WTC11 (cell line): ENCODE data around the gene KANK4. TPM values are rescaled to one million over a fixed set of nuclear protein-coding genes. Genes with fewer than 3 reads are reported as not detected.
A peak's percentile ranks its signal among the peaks of the same experiment; 100 is the strongest.

Source experiments
- ATAC-seq: fragments of 200-7000 bp; cut with Tn5 transposase; 2 replicates; pipeline ENCODE4 v1.10.0; 2021; ENCODE audit warnings: mild to moderate bottlenecking, moderate library complexity
- CTCF ChIA-PET: fragments of 300-600 bp; sonication (Branson Sonifier 250); formaldehyde crosslinking; loops from one replicate; lab custom pipeline; 2021; ENCODE audit warnings: antibody characterized with exemption; lab: Charles Lee
- POLR2A ChIA-PET: fragments of 350-600 bp; sonication (Branson Sonifier 250); formaldehyde crosslinking; loops from one replicate; lab custom pipeline; 2021; ENCODE audit warnings: antibody characterized with exemption; lab: Charles Lee
- DNase-seq: peaks from one replicate; pipeline ENCODE4 v3.0.0; 2021; ENCODE audit warnings: low spot score
- H3K27ac Mint-ChIP-seq: 2 replicates; pipeline ENCODE4 v1.8.0; 2021; ENCODE audit warnings: mixed read lengths
- H3K27me3 Mint-ChIP-seq: 2 replicates; pipeline ENCODE4 v1.8.0; 2021; ENCODE audit warnings: low read depth, mild to moderate bottlenecking, moderate library complexity, mixed read lengths
- H3K36me3 Mint-ChIP-seq: 2 replicates; pipeline ENCODE4 v1.8.0; 2021; ENCODE audit warnings: mixed read lengths
- H3K4me1 Mint-ChIP-seq: 2 replicates; pipeline ENCODE4 v1.8.0; 2022; ENCODE audit warnings: mixed read lengths
- H3K4me3 Mint-ChIP-seq: 2 replicates; pipeline ENCODE4 v1.8.0; 2021; ENCODE audit warnings: mild to moderate bottlenecking, moderate library complexity, mixed read lengths
- H3K9me3 Mint-ChIP-seq: 2 replicates; pipeline ENCODE4 v1.8.0; 2021; ENCODE audit warnings: mixed read lengths
- CDX4 ChIP-seq: fragments of 250-450 bp; sonication (Bioruptor Pico); IDR thresholded peaks from 2 replicates; pipeline ENCODE4 v1.9.0; 2021; ENCODE audit warnings: moderate library complexity, mild to moderate bottlenecking, inconsistent platforms, borderline replicate concordance
- E2F5 ChIP-seq: sonication (generic); formaldehyde crosslinking; IDR thresholded peaks from 2 replicates; pipeline ENCODE4 v1.8.1; 2022; ENCODE audit warnings: mild to moderate bottlenecking, moderate library complexity, missing genetic modification reagents
- EMX1 ChIP-seq: fragments of 250-450 bp; sonication (Bioruptor Pico); IDR thresholded peaks from 2 replicates; pipeline ENCODE4 v1.8.0; 2021; ENCODE audit warnings: mild to moderate bottlenecking
- ETV6 ChIP-seq: sonication (generic); formaldehyde crosslinking; IDR thresholded peaks from 2 replicates; pipeline ENCODE4 v1.8.1; 2022; ENCODE audit warnings: mild to moderate bottlenecking, missing genetic modification reagents
- GRHL2 ChIP-seq: fragments of 250-450 bp; sonication (Bioruptor Pico); IDR thresholded peaks from 2 replicates; pipeline ENCODE4 v1.8.0; 2022; ENCODE audit warnings: mild to moderate bottlenecking, moderate library complexity; ENCODE audit not compliant: insufficient replicate concordance, severe bottlenecking
- JAZF1 ChIP-seq: fragments of 250-450 bp; sonication (Bioruptor Pico); IDR thresholded peaks from 2 replicates; pipeline ENCODE4 v1.9.0; 2021; ENCODE audit warnings: moderate library complexity, mild to moderate bottlenecking, inconsistent platforms
- JUN ChIP-seq: sonication (generic); formaldehyde crosslinking; IDR thresholded peaks from 2 replicates; pipeline ENCODE4 v1.8.0; 2023; ENCODE audit warnings: mild to moderate bottlenecking, missing genetic modification reagents
- NFYB ChIP-seq: sonication (generic); formaldehyde crosslinking; conservative IDR thresholded peaks from 2 replicates; pipeline ENCODE4 v1.8.0; 2022; ENCODE audit warnings: low read depth, missing genetic modification reagents
- NR3C1 ChIP-seq: sonication (generic); formaldehyde crosslinking; conservative IDR thresholded peaks from 2 replicates; pipeline ENCODE4 v1.8.1; 2023; ENCODE audit warnings: low read depth, mild to moderate bottlenecking, missing genetic modification reagents
- PRRX2 ChIP-seq: fragments of 250-450 bp; sonication (Bioruptor Pico); IDR thresholded peaks from 2 replicates; pipeline ENCODE4 v1.8.0; 2021; ENCODE audit warnings: mild to moderate bottlenecking
- RELA ChIP-seq: sonication (generic); formaldehyde crosslinking; IDR thresholded peaks from 2 replicates; pipeline ENCODE4 v1.8.1; 2022; ENCODE audit warnings: missing genetic modification reagents, mild to moderate bottlenecking, borderline replicate concordance
- STAT6 ChIP-seq: sonication (generic); formaldehyde crosslinking; conservative IDR thresholded peaks from 2 replicates; pipeline ENCODE4 v1.8.1; 2023; ENCODE audit warnings: mild to moderate bottlenecking, low read depth, missing genetic modification reagents, moderate library complexity
- ZMAT4 ChIP-seq: fragments of 250-450 bp; sonication (Bioruptor Pico); IDR thresholded peaks from 2 replicates; pipeline ENCODE4 v1.9.0; 2021; ENCODE audit warnings: mild to moderate bottlenecking
- ZNF138 ChIP-seq: sonication (generic); formaldehyde crosslinking; conservative IDR thresholded peaks from 2 replicates; pipeline ENCODE4 v1.8.1; 2022; ENCODE audit warnings: mild to moderate bottlenecking, moderate library complexity, missing genetic modification reagents
- ZNF423 ChIP-seq: fragments of 250-450 bp; sonication (Bioruptor Pico); IDR thresholded peaks from 2 replicates; pipeline ENCODE4 v2.1.2; 2022; ENCODE audit warnings: mild to moderate bottlenecking, moderate library complexity
- ZNF671 ChIP-seq: fragments of 250-450 bp; sonication (Bioruptor Pico); IDR thresholded peaks from 2 replicates; pipeline ENCODE4 v1.8.0; 2021; ENCODE audit warnings: mild to moderate bottlenecking
- total RNA-seq: library from RNA; stranded (reverse); gene quantifications from 3 replicates; pipeline ENCODE4 v1.2.3, GENCODE V29; 2021
- TF ChIP-seq, protein P1 (sequence below): sonication (generic); formaldehyde crosslinking; IDR thresholded peaks from 2 replicates; pipeline ENCODE4 v1.8.0; 2022; ENCODE audit warnings: mild to moderate bottlenecking, missing genetic modification reagents
- TF ChIP-seq, protein P2 (sequence below): sonication (generic); formaldehyde crosslinking; IDR thresholded peaks from 2 replicates; pipeline ENCODE4 v1.8.1; 2022; ENCODE audit warnings: missing genetic modification reagents, borderline replicate concordance
- TF ChIP-seq, protein P3 (sequence below): fragments of 250-450 bp; sonication (Bioruptor Pico); IDR thresholded peaks from 2 replicates; pipeline ENCODE4 v1.9.0; 2021; ENCODE audit warnings: mild to moderate bottlenecking, borderline replicate concordance
- TF ChIP-seq, protein P4 (sequence below): sonication (generic); formaldehyde crosslinking; IDR thresholded peaks from 2 replicates; pipeline ENCODE4 v1.8.1; 2023; ENCODE audit warnings: mild to moderate bottlenecking, missing genetic modification reagents

KANK4 gene
- total RNA-seq, 1 experiment from 2014 or later = 0.35 TPM

- ChIA-PET POLR2A (interaction anchor here (0.7 kb wide), 1 partner anchor 56 kb away, joined by 5 read pairs; no protein-coding TSS in a partner anchor), CTCF (interaction anchor here (1.1 kb wide), 1 partner anchor 48 kb away, joined by 3 read pairs; no protein-coding TSS in a partner anchor)
- no peak for DNase-seq
- peaks cover 19% of the 10 kb centered on the region for H3K4me1 Mint-ChIP-seq
- H3K27me3 Mint-ChIP-seq = no peaks in the 10 kb centered on the region
- H3K36me3 Mint-ChIP-seq = peaks cover 44% of the 10 kb centered on the region
- no peak for ATAC-seq
- H3K9me3 Mint-ChIP-seq = no peaks in the 10 kb centered on the region
- H3K27ac Mint-ChIP-seq = no peak overlapping the region
- no peak overlapping the region for H3K4me3 Mint-ChIP-seq
- TF ChIP-seq CDX4 (CRISPR knock-in tag) (no peak), PRRX2 (no peak), NR3C1 (CRISPR knock-in tag) (no peak), ZNF423 (CRISPR knock-in tag) (no peak), ZMAT4 (no peak), EMX1 (CRISPR knock-in tag) (no peak), E2F5 (CRISPR knock-in tag) (no peak), ZNF138 (CRISPR knock-in tag) (no peak), JUN (no peak), GRHL2 (CRISPR knock-in tag) (no peak), JAZF1 (no peak)
Observed at GRCh38 chr1:62224182-62224581, 95.1 kb downstream of the KANK4 start.

DNA sequence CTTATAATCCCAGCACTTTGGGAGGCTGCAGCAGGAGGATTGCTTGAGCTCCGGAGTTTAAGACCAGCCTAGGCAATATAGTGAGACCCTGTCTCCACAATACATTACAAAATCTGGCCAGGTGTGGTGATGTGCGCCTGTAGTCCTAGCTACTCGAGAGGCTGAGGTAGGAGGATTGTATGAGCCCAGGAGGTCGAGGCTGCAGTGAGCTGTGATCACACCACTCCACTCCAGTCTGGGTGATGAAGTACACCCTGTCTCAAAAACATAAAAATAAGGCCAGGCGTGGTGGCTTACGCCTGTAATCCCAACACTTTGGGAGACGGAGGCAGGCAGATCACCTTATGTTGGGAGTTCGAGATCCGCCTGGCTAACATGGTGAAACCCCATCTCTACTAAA, 96.9 kb downstream of the KANK4 start:
- H3K4me1 Mint-ChIP-seq = 0 out of 2 replicates have a peak, but pooled peaks cover 2% of the 10 kb centered on the region
- no peak for ATAC-seq
- H3K9me3 Mint-ChIP-seq = no peaks in the 10 kb centered on the region
- CTCF ChIA-PET = interaction anchor here (1.4 to 1.5 kb wide), 2 partner anchors 46 to 47 kb away, joined by 3 to 5 read pairs; no protein-coding TSS in a partner anchor
- no peaks in the 10 kb centered on the region for H3K27me3 Mint-ChIP-seq
- peaks cover 53% of the 10 kb centered on the region for H3K36me3 Mint-ChIP-seq
- H3K4me3 Mint-ChIP-seq = no peak overlapping the region
- POLR2A ChIA-PET = no interaction called here
- peak overlapping the region; percentile 63; the same call in 1 of the 2 replicates for H3K27ac Mint-ChIP-seq
- DNase-seq = no peak
- TF ChIP-seq ZNF671 (no peak), NFYB (CRISPR knock-in tag) (no peak), RELA (CRISPR knock-in tag) (no peak), STAT6 (CRISPR knock-in tag) (no peak), ETV6 (CRISPR knock-in tag) (no peak), E2F5 (CRISPR knock-in tag) (no peak)
- TF ChIP-seq, protein P1, sequence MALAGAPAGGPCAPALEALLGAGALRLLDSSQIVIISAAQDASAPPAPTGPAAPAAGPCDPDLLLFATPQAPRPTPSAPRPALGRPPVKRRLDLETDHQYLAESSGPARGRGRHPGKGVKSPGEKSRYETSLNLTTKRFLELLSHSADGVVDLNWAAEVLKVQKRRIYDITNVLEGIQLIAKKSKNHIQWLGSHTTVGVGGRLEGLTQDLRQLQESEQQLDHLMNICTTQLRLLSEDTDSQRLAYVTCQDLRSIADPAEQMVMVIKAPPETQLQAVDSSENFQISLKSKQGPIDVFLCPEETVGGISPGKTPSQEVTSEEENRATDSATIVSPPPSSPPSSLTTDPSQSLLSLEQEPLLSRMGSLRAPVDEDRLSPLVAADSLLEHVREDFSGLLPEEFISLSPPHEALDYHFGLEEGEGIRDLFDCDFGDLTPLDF (CRISPR knock-in tag) = no peak
- TF ChIP-seq, protein P2, sequence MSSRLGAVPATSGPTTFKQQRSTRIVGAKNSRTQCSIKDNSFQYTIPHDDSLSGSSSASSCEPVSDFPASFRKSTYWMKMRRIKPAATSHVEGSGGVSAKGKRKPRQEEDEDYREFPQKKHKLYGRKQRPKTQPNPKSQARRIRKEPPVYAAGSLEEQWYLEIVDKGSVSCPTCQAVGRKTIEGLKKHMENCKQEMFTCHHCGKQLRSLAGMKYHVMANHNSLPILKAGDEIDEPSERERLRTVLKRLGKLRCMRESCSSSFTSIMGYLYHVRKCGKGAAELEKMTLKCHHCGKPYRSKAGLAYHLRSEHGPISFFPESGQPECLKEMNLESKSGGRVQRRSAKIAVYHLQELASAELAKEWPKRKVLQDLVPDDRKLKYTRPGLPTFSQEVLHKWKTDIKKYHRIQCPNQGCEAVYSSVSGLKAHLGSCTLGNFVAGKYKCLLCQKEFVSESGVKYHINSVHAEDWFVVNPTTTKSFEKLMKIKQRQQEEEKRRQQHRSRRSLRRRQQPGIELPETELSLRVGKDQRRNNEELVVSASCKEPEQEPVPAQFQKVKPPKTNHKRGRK = no peak
- TF ChIP-seq, protein P3, sequence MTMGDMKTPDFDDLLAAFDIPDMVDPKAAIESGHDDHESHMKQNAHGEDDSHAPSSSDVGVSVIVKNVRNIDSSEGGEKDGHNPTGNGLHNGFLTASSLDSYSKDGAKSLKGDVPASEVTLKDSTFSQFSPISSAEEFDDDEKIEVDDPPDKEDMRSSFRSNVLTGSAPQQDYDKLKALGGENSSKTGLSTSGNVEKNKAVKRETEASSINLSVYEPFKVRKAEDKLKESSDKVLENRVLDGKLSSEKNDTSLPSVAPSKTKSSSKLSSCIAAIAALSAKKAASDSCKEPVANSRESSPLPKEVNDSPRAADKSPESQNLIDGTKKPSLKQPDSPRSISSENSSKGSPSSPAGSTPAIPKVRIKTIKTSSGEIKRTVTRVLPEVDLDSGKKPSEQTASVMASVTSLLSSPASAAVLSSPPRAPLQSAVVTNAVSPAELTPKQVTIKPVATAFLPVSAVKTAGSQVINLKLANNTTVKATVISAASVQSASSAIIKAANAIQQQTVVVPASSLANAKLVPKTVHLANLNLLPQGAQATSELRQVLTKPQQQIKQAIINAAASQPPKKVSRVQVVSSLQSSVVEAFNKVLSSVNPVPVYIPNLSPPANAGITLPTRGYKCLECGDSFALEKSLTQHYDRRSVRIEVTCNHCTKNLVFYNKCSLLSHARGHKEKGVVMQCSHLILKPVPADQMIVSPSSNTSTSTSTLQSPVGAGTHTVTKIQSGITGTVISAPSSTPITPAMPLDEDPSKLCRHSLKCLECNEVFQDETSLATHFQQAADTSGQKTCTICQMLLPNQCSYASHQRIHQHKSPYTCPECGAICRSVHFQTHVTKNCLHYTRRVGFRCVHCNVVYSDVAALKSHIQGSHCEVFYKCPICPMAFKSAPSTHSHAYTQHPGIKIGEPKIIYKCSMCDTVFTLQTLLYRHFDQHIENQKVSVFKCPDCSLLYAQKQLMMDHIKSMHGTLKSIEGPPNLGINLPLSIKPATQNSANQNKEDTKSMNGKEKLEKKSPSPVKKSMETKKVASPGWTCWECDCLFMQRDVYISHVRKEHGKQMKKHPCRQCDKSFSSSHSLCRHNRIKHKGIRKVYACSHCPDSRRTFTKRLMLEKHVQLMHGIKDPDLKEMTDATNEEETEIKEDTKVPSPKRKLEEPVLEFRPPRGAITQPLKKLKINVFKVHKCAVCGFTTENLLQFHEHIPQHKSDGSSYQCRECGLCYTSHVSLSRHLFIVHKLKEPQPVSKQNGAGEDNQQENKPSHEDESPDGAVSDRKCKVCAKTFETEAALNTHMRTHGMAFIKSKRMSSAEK (CRISPR knock-in tag) = no peak
- TF ChIP-seq, protein P4, sequence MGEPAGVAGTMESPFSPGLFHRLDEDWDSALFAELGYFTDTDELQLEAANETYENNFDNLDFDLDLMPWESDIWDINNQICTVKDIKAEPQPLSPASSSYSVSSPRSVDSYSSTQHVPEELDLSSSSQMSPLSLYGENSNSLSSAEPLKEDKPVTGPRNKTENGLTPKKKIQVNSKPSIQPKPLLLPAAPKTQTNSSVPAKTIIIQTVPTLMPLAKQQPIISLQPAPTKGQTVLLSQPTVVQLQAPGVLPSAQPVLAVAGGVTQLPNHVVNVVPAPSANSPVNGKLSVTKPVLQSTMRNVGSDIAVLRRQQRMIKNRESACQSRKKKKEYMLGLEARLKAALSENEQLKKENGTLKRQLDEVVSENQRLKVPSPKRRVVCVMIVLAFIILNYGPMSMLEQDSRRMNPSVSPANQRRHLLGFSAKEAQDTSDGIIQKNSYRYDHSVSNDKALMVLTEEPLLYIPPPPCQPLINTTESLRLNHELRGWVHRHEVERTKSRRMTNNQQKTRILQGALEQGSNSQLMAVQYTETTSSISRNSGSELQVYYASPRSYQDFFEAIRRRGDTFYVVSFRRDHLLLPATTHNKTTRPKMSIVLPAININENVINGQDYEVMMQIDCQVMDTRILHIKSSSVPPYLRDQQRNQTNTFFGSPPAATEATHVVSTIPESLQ (CRISPR knock-in tag) = no peak
